GM18520 (cell line): ENCODE measurements around the gene EXT2.

Experiments used
- ATAC-seq: cut with Tn5 transposase; IDR thresholded peaks from one replicate; pipeline ENCODE4 v1.9.1; 2021; ENCODE audit not compliant: unreplicated experiment

The EXT2 gene

GRCh38 chr11:44130751-44131150, 35.3 kb downstream of the EXT2 start:
- no peak for ATAC-seq

GRCh38 chr11:44133335-44133946, 38.0 kb downstream of the EXT2 start:
- ATAC-seq, result no peak

GRCh38 chr11:44134625-44135024, 39.1 kb downstream of the EXT2 start:
- no peak for ATAC-seq

GRCh38 chr11:44136176-44136945, 40.9 kb downstream of the EXT2 start:
- ATAC-seq, result no peak

GRCh38 chr11:44137057-44137456, 41.6 kb downstream of the EXT2 start:
- ATAC-seq, result no peak

GRCh38 chr11:44138286-44138685, 42.8 kb downstream of the EXT2 start:
- ATAC-seq, result no peak

- no peak for ATAC-seq
Measured at GRCh38 chr11:44138980-44139379, 43.5 kb downstream of the EXT2 start.

- no peak for ATAC-seq
Measured at GRCh38 chr11:44139565-44140330, 44.3 kb downstream of the EXT2 start.

- no peak for ATAC-seq
Measured at GRCh38 chr11:44140372-44140771, 44.9 kb downstream of the EXT2 start.

- no peak for ATAC-seq
Measured at GRCh38 chr11:44140805-44141204, 45.3 kb downstream of the EXT2 start.

GRCh38 chr11:44143987-44144909, 48.8 kb downstream of the EXT2 start:
- ATAC-seq, result no peak

GRCh38 chr11:44145011-44145775, 49.7 kb downstream of the EXT2 start:
- ATAC-seq, result no peak

GRCh38 chr11:44146931-44147330, 51.5 kb downstream of the EXT2 start:
- no peak for ATAC-seq

- ATAC-seq, result no peak
Measured at GRCh38 chr11:44147751-44148150, 52.3 kb downstream of the EXT2 start.

GRCh38 chr11:44149651-44150050, 54.2 kb downstream of the EXT2 start:
- ATAC-seq, result no peak

- no peak for ATAC-seq
Measured at GRCh38 chr11:44150401-44150800, 54.9 kb downstream of the EXT2 start.

GRCh38 chr11:44157019-44157418, 61.5 kb downstream of the EXT2 start:
- no peak for ATAC-seq

- no peak for ATAC-seq
Measured at GRCh38 chr11:44158384-44158783, 62.9 kb downstream of the EXT2 start.

GRCh38 chr11:44159848-44160721, 64.6 kb downstream of the EXT2 start:
- no peak for ATAC-seq
